SK-N-SH (cell line): ENCODE results near the gene CENPW.

Experiments
- CHD2 ChIP-seq: fragments of 150-350 bp; IDR thresholded peaks from 2 replicates; pipeline ENCODE4 v1.6.1; 2018; ENCODE audit warnings: low read length; ENCODE audit not compliant: partially characterized antibody
- CTCF ChIP-seq: fragments of 200-600 bp; sonication (generic); IDR thresholded peaks from 2 replicates; pipeline ENCODE4 v1.6.1; 2017; ENCODE audit warnings: antibody characterized with exemption, mild to moderate bottlenecking, moderate library complexity
- FOXM1 ChIP-seq: IDR thresholded peaks from 2 replicates; pipeline ENCODE4 v1.4.0; 2012; ENCODE audit warnings: low read depth, mild to moderate bottlenecking
- GATA2 ChIP-seq: sonication (generic); formaldehyde crosslinking; IDR thresholded peaks from 2 replicates; pipeline ENCODE4 v1.5.0; 2020; ENCODE audit warnings: mild to moderate bottlenecking, missing genetic modification reagents
- POLR2AphosphoS5 ChIP-seq: IDR thresholded peaks from 2 replicates; pipeline ENCODE4 v1.6.1; 2012; ENCODE audit warnings: low read depth, low read length
- REST ChIP-seq: IDR thresholded peaks from 2 replicates; pipeline ENCODE4 v1.6.1; 2012; ENCODE audit warnings: mild to moderate bottlenecking, low read depth, low read length, moderate library complexity
- RFX5 ChIP-seq: IDR thresholded peaks from 2 replicates; pipeline ENCODE4 v1.6.1; 2012; ENCODE audit warnings: mild to moderate bottlenecking, improper control_type of control experiment, low read length
- SIN3A ChIP-seq: IDR thresholded peaks from 2 replicates; pipeline ENCODE4 v1.6.1; 2012; ENCODE audit warnings: low read depth, mild to moderate bottlenecking, low read length, moderate library complexity, borderline replicate concordance
- TEAD4 ChIP-seq: IDR thresholded peaks from 2 replicates; pipeline ENCODE4 v1.4.0; 2012; ENCODE audit warnings: mild to moderate bottlenecking, borderline replicate concordance; ENCODE audit not compliant: insufficient read depth
- USF2 ChIP-seq: fragments of 150-350 bp; IDR thresholded peaks from 2 replicates; pipeline ENCODE4 v1.6.1; 2017; ENCODE audit warnings: antibody characterized with exemption, low read length, low read depth, borderline replicate concordance
- ZBTB33 ChIP-seq: IDR thresholded peaks from 2 replicates; pipeline ENCODE4 v1.4.0; 2012; ENCODE audit warnings: low read depth, borderline replicate concordance

GRCh38 chr6:126300126-126300525 is 39.8 kb upstream of the CENPW start:
- TF ChIP-seq CTCF (no peak), USF2 (no peak), TEAD4 (no peak), FOXM1 (no peak), POLR2AphosphoS5 (no peak), CHD2 (no peak), ZBTB33 (no peak), RFX5 (no peak), GATA2 (CRISPR knock-in tag) (no peak), REST (no peak), SIN3A (no peak)
